WTC11 (cell line): ENCODE results near the gene FAM120AOS. TPM values are rescaled to one million over a fixed set of nuclear protein-coding genes. Genes with fewer than 3 reads are reported as not detected.

ENCODE experiments used
- ATAC-seq: fragments of 200-7000 bp; cut with Tn5 transposase; 2 replicates; pipeline ENCODE4 v1.10.0; 2021; ENCODE audit warnings: mild to moderate bottlenecking, moderate library complexity
- CTCF ChIA-PET: fragments of 300-600 bp; sonication (Branson Sonifier 250); formaldehyde crosslinking; loops from one replicate; lab custom pipeline; 2021; ENCODE audit warnings: antibody characterized with exemption; lab: Charles Lee
- POLR2A ChIA-PET: fragments of 350-600 bp; sonication (Branson Sonifier 250); formaldehyde crosslinking; loops from one replicate; lab custom pipeline; 2021; ENCODE audit warnings: antibody characterized with exemption; lab: Charles Lee
- DNase-seq: peaks from one replicate; pipeline ENCODE4 v3.0.0; 2021; ENCODE audit warnings: low spot score
- H3K27ac Mint-ChIP-seq: 2 replicates; pipeline ENCODE4 v1.8.0; 2021; ENCODE audit warnings: mixed read lengths
- H3K27me3 Mint-ChIP-seq: 2 replicates; pipeline ENCODE4 v1.8.0; 2021; ENCODE audit warnings: low read depth, mild to moderate bottlenecking, moderate library complexity, mixed read lengths
- H3K36me3 Mint-ChIP-seq: 2 replicates; pipeline ENCODE4 v1.8.0; 2021; ENCODE audit warnings: mixed read lengths
- H3K4me1 Mint-ChIP-seq: 2 replicates; pipeline ENCODE4 v1.8.0; 2022; ENCODE audit warnings: mixed read lengths
- H3K4me3 Mint-ChIP-seq: 2 replicates; pipeline ENCODE4 v1.8.0; 2021; ENCODE audit warnings: mild to moderate bottlenecking, moderate library complexity, mixed read lengths
- H3K9me3 Mint-ChIP-seq: 2 replicates; pipeline ENCODE4 v1.8.0; 2021; ENCODE audit warnings: mixed read lengths
- ATF2 ChIP-seq: sonication (generic); formaldehyde crosslinking; IDR thresholded peaks from 2 replicates; pipeline ENCODE4 v1.8.1; 2022; ENCODE audit warnings: low read depth, missing genetic modification reagents, borderline replicate concordance
- E2F1 ChIP-seq: sonication (generic); formaldehyde crosslinking; IDR thresholded peaks from 2 replicates; pipeline ENCODE4 v1.8.0; 2022; ENCODE audit warnings: mild to moderate bottlenecking, missing genetic modification reagents
- ETV6 ChIP-seq: sonication (generic); formaldehyde crosslinking; IDR thresholded peaks from 2 replicates; pipeline ENCODE4 v1.8.1; 2022; ENCODE audit warnings: mild to moderate bottlenecking, missing genetic modification reagents
- FOXK1 ChIP-seq: sonication (generic); formaldehyde crosslinking; IDR thresholded peaks from 2 replicates; pipeline ENCODE4 v1.8.0; 2022; ENCODE audit warnings: mild to moderate bottlenecking, moderate library complexity, missing genetic modification reagents
- FOXP4 ChIP-seq: sonication (generic); formaldehyde crosslinking; IDR thresholded peaks from 2 replicates; pipeline ENCODE4 v1.8.0; 2022; ENCODE audit warnings: mild to moderate bottlenecking, missing genetic modification reagents
- IRF2 ChIP-seq: sonication (generic); formaldehyde crosslinking; IDR thresholded peaks from 2 replicates; pipeline ENCODE4 v1.8.0; 2022; ENCODE audit warnings: low read depth, missing genetic modification reagents, borderline replicate concordance
- KAT7 ChIP-seq: sonication (generic); formaldehyde crosslinking; IDR thresholded peaks from 2 replicates; pipeline ENCODE4 v1.8.1; 2023; ENCODE audit warnings: missing genetic modification reagents, mild to moderate bottlenecking, borderline replicate concordance
- MLX ChIP-seq: sonication (generic); formaldehyde crosslinking; IDR thresholded peaks from 2 replicates; pipeline ENCODE4 v1.8.1; 2023; ENCODE audit warnings: mild to moderate bottlenecking, missing genetic modification reagents, moderate library complexity
- NFE2L1 ChIP-seq: sonication (generic); formaldehyde crosslinking; IDR thresholded peaks from 2 replicates; pipeline ENCODE4 v1.8.1; 2023; ENCODE audit warnings: missing genetic modification reagents
- PRDM15 ChIP-seq: sonication (generic); formaldehyde crosslinking; IDR thresholded peaks from 2 replicates; pipeline ENCODE4 v1.8.0; 2022; ENCODE audit warnings: missing genetic modification reagents
- PREB ChIP-seq: sonication (generic); formaldehyde crosslinking; IDR thresholded peaks from 2 replicates; pipeline ENCODE4 v1.8.1; 2022; ENCODE audit warnings: mild to moderate bottlenecking, missing genetic modification reagents, moderate library complexity, borderline replicate concordance
- ZNF263 ChIP-seq: sonication (generic); formaldehyde crosslinking; IDR thresholded peaks from 2 replicates; pipeline ENCODE4 v1.8.1; 2022; ENCODE audit warnings: low read depth, mild to moderate bottlenecking, moderate library complexity, missing genetic modification reagents
- ZNF423 ChIP-seq: fragments of 250-450 bp; sonication (Bioruptor Pico); IDR thresholded peaks from 2 replicates; pipeline ENCODE4 v2.1.2; 2022; ENCODE audit warnings: mild to moderate bottlenecking, moderate library complexity
- ZNF512 ChIP-seq: sonication (generic); formaldehyde crosslinking; IDR thresholded peaks from 2 replicates; pipeline ENCODE4 v1.8.1; 2022; ENCODE audit warnings: missing genetic modification reagents, borderline replicate concordance
- total RNA-seq: library from RNA; stranded (reverse); gene quantifications from 3 replicates; pipeline ENCODE4 v1.2.3, GENCODE V29; 2021

Gene FAM120AOS
- total RNA-seq, 1 experiment from 2014 or later: 44.4 TPM

- Mint-ChIP-seq H3K36me3 (peaks cover 15% of the 10 kb centered on the region), H3K27me3 (peaks cover 2% of the 10 kb centered on the region; the same call in 1 of the 2 replicates)
- ATAC-seq: no peak
Measured at GRCh38 chr9:93422977-93423616, 30.3 kb downstream of the FAM120AOS start.

More at GRCh38 chr9:93422977-93423616, 30.3 kb downstream of the FAM120AOS start:
- Mint-ChIP-seq H3K9me3 (peaks cover 34% of the 10 kb centered on the region), H3K4me1 (peaks cover 2% of the 10 kb centered on the region), H3K4me3 (no peak overlapping the region), H3K27ac (no peak overlapping the region)
- no peak for DNase-seq
- no peak for TF ChIP-seq PRDM15 (CRISPR knock-in tag)
- TF ChIP-seq ATF2 (CRISPR knock-in tag): no peak
- TF ChIP-seq PREB (CRISPR knock-in tag): no peak
- TF ChIP-seq ZNF512 (CRISPR knock-in tag): no peak
- no peak for TF ChIP-seq ZNF263
- no peak for TF ChIP-seq FOXK1 (CRISPR knock-in tag)
- no peak for TF ChIP-seq ZNF423 (CRISPR knock-in tag)
- TF ChIP-seq FOXP4 (CRISPR knock-in tag): no peak
- no peak for TF ChIP-seq MLX
- TF ChIP-seq NFE2L1 (CRISPR knock-in tag): no peak
- no peak for TF ChIP-seq ETV6
- TF ChIP-seq IRF2 (CRISPR knock-in tag): no peak
- no peak for TF ChIP-seq E2F1 (CRISPR knock-in tag)
- no peak for TF ChIP-seq KAT7
- POLR2A ChIA-PET: no interaction called here
- CTCF ChIA-PET: no interaction called here
